Midbrain (tissue), 1 donor: ENCODE results near the gene CORO2B.

Experiments used
- DNase-seq: peaks from one replicate; lab custom pipeline; 2025; lab: John Stamatoyannopoulos, UW

Gene CORO2B

GRCh38 chr15:68699881-68700454, 121.2 kb downstream of the CORO2B start:
- peak; percentile 49 for DNase-seq

DNA sequence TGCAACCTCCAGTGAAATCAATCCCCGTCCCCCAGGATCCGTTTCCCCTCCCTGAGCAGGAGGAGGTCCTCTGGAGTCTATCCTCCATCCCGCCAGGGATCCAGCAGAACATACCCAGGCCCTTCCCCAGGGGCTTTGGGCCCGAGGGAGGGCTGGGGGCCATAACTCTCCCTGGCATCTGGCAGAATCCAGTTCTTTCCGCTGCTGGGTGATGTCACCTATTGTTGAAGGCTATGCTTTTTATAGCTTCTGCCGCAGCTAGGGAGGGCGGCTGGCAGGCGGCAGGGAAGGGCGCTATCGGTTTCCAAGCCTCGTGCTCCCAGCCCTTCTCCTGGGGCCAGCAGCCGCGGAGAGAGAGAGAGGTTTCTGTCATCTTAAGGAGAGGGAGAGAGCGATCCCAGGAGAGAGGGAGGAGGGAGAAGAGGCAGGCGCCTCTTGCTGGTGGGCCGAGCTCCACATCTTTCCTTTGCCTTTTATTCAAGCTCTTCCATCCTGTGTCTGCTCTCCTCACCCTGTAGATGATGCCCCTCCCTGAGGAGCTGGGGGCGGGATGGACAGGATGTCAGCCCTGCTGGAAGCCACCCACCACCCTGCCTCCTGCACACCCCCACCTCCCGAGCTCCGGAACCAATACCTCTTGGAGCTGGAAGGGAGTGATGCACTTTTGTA, 121.8 kb downstream of the CORO2B start:
- peak; percentile 86 for DNase-seq

DNA sequence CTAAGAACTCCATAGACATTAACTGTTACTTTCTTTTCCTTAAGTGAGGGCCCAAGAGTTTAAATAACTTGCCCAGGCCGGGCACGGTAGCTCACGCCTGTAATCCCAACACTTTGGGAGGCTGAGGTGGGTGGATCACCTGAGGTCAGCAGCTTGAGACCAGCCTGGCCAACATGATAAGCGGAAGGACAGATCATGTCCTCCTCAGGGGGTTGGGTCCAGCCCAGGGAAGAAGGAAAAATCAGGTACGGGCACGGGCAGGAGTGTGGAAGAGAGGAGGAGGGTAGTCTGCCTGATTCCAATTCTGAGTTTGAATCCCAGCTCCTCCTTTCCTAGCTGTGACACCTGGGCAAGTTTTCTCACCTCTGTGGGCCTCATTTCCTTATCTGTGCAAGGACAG, 123.1 kb downstream of the CORO2B start:
- no peak for DNase-seq

GRCh38 chr15:68704496-68705021, 125.8 kb downstream of the CORO2B start:
- no peak for DNase-seq

DNA sequence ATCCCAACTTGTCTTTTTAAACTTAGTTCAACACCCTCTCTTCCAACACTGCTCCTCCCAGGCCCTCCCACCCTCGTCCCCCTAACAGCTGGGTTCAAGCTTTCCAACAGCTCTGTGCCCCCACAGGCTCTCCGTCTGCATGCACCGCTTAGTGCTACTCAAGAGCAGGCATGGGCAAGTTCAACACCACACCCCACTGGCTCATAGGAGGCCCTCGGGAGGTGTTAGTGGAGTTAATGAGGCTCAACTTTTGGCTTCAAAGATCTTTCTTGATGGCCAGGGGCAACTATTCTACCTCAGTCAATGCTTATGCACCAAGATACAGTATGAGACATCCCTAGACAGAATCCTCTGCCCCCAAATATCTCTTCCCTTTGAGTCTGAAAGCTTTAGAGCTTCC, 127.5 kb downstream of the CORO2B start:
- DNase-seq = no peak

DNA sequence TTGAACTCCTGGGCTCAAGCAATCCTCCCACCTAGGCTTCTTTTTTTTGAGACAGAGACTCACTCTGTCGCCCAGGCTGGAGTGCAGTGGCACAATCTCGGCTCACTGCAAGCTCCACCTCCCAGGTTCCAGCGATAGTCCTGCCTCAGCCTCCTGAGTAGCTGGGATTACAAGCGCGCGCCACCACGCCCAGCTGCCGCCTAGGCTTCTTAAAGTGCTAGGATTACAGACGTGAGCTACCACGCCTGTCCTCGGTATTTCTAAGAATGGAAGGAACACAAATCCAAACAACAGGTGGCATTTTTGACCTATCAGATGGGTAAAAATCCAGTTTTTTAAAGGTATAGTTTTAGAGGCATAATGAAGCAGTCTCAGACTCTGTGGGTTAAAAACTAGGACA, 128.1 kb downstream of the CORO2B start:
- DNase-seq = no peak

- DNase-seq = no peak
Measured at GRCh38 chr15:68707386-68707785, 128.6 kb downstream of the CORO2B start.

- no peak for DNase-seq
Measured at GRCh38 chr15:68709876-68710275, 131.1 kb downstream of the CORO2B start.

- DNase-seq = no peak
Measured at GRCh38 chr15:68710536-68710935, 131.7 kb downstream of the CORO2B start.

DNA sequence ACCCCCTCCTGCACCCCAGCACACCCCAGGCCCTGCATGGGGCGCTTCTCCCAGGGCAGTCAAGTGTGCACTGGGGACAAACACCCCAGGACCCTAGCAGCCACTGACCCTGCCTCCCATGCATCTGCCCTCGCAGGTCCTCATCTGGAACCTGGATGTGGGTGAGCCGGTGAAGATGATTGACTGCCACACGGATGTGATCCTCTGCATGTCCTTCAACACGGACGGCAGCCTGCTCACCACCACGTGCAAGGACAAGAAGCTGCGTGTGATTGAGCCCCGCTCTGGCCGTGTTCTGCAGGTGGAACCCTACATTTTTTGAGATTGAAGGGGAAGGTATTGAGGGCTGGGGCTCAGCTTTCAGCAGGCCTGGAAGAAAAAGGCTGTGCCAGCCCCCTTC, 132.6 kb downstream of the CORO2B start:
- no peak for DNase-seq

DNA sequence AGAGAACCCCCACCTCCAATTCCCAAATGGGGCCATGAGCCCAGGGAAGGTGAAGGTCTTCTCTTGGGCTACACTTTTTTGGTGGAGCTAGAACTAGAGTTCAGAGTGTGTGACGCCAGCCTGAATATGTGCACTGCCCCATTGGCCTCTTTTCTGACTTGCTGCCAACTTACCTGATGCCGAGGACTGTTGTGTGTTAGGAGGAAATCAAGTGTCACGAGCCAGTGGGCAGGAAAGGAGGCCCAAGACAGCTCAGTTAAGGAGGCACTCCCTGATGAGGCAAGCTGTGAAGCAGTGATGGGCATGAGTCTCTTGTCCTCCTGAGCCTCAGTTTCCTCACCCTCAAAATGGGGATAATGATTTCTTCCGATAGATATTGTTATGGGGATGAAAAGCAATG, 134.1 kb downstream of the CORO2B start:
- DNase-seq = no peak

DNA sequence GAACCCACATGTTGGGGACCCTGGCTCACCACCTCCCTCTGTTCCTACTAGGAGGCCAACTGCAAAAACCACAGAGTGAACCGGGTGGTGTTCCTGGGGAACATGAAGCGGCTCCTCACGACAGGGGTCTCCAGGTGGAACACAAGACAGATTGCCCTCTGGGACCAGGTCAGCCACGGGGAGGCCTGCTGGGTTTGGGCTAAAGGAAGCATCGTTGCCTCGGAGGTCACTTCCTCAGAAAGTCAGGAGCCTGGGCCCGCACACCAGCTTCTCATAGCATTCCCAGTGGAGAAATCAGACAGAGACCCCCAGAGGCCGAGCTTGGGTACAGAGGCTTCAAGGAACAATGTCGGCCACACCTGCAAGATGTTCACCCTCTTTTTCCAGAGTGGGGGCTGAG, 135.1 kb downstream of the CORO2B start:
- DNase-seq = no peak

- no peak for DNase-seq
Measured at GRCh38 chr15:68715111-68715510, 136.3 kb downstream of the CORO2B start.

DNA sequence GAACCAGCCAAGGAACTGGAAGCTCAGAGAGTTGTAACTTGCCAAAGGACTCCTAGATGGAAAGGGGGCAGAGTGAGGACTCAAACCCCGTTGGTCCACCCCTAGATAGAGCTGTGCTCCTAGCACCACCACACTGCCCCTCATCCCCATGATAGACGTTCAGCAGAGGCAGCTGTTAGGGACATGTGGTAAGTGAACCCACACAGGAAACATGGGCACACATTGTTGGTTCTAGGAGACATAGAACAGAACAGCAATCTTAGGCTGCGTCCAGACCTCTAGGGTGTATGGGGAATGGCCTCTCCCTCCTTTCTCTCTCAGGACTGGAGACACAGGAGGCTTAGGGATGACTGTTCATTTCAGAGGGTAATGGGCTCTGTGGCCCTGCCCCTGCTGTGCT, 139.2 kb downstream of the CORO2B start:
- no peak for DNase-seq

- no peak for DNase-seq
Measured at GRCh38 chr15:68718468-68718867, 139.7 kb downstream of the CORO2B start.

GRCh38 chr15:68719051-68719450, 140.3 kb downstream of the CORO2B start:
- DNase-seq = no peak

DNA sequence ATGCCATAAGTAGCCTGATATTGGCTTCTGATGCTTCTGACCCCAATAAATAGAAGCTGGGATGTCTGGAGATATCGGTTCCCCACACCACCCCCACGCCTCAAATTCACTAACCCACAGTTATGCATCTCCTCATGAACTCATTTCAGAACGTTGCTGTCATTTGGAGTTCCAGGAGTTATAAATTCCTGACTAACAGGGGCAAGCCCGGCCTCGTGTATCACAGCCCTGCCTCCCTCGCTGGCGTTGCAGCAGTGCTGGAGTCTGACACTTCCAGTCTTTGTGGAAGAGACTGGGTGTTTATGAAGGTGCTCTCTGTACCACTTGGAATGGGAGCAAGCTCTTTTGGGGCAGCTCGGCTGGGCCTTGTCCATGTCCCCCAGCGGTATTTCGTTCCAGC, 140.9 kb downstream of the CORO2B start:
- DNase-seq = no peak

GRCh38 chr15:68721886-68722285, 143.1 kb downstream of the CORO2B start:
- DNase-seq = no peak

DNA sequence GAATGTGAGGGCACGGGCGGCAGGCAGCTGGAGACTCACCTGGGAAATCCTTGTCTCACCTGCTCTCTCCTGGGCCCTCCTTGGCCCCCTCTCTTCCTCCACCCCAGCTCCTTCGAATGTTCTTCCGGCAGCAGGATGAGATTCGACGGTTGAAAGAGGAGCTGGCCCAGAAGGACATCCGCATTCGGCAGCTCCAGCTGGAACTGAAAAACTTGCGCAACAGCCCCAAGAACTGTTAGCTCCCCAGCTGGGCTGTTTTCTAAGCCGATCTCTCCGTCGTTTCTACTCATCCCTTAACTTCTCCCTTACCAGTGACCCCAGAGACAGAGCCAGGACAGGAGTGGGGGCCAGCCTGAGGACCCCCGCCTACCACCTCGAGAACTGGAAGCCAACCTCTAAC, 146.9 kb downstream of the CORO2B start:
- DNase-seq = no peak

- no peak for DNase-seq
Measured at GRCh38 chr15:68726246-68726645, 147.5 kb downstream of the CORO2B start.

GRCh38 chr15:68729789-68730411, 151.1 kb downstream of the CORO2B start:
- no peak for DNase-seq

DNA sequence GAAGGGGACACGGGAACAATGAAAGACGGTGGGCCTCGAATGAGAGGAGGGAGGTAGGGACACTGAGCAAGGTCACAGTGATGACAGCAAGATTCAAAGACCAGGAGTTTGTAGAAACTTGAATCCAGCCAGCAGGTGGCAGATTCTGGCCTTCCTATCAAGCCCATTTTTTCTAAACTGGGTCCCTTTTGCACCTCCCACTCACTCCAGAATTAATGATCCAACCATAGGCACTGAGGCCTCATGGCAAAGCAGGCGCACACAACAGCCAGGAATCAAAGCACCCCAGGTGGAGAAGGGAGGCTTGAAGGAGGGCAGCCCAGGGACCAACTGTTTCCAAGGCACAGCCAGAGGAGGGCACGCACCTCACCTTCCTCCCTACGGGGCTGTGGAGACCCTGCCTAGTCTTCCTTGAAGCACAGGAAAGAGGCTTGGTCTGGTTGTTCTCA, 151.7 kb downstream of the CORO2B start:
- DNase-seq = peak; percentile 71
